Peyer's patch (tissue), 4 donors: ENCODE measurements around the gene OR2C3. TPM values are rescaled to one million over a fixed set of nuclear protein-coding genes. Genes with fewer than 3 reads are reported as not detected.
A peak's percentile ranks its signal among the peaks of the same experiment; 100 is the strongest.

ENCODE experiments used
- DNase-seq, 3 donors: peaks; one replicate each; pipeline ENCODE4 v3.0.0-alpha.2; 2017 to 2019
- H3K27ac ChIP-seq, 4 donors: fragments of 200-600 bp; sonication (generic); one replicate each; pipeline ENCODE4 v1.5.1; 2016 to 2019
- H3K27me3 ChIP-seq, 2 donors: fragments of 200-600 bp; sonication (generic); one replicate each; pipeline ENCODE4 v1.5.1; 2019
- H3K36me3 ChIP-seq, 3 donors: fragments of 200-600 bp; sonication (generic); one replicate each; pipeline ENCODE4 v1.5.1; 2016 to 2019
- H3K4me1 ChIP-seq, 4 donors: fragments of 200-600 bp; sonication (generic); one replicate each; pipeline ENCODE4 v1.5.1; 2016 to 2019
- H3K4me3 ChIP-seq, 4 donors: fragments of 200-600 bp; sonication (generic); 1 replicate in 3 of 4; 2 replicates in 1 of 4; pipeline ENCODE4 v1.5.1; 2016 to 2019; ENCODE audit warnings: mild to moderate bottlenecking in 1 of 4
- H3K9me3 ChIP-seq, 4 donors: fragments of 200-600 bp; sonication (generic); one replicate each; pipeline ENCODE4 v1.5.1; 2016 to 2019; ENCODE audit warnings: mild to moderate bottlenecking in 1 of 4
- POLR2A ChIP-seq, 2 donors: fragments of 450-650 bp; IDR thresholded peaks; one replicate each; pipeline ENCODE4 v1.5.1; 2017; ENCODE audit warnings: antibody characterized with exemption in 2 of 2, mild to moderate bottlenecking in 2 of 2, moderate library complexity in 2 of 2
- total RNA-seq, 4 donors: library from RNA; depleted of rRNA; stranded (reverse); fragments of >200 nt; gene quantifications; one replicate each; pipeline ENCODE4 v1.1.0, GENCODE V29; 2016
- TF ChIP-seq, protein P1 (sequence below), 6 experiments: fragments of 450-650 bp in 4 of 6; fragments of 200-600 bp in 2 of 6; sonication (generic) in 1 of 6; IDR thresholded peaks; one replicate each; pipeline ENCODE4 v1.5.1; 2017 to 2019; ENCODE audit warnings: antibody characterized with exemption in 6 of 6, mild to moderate bottlenecking in 3 of 6, moderate library complexity in 1 of 6

Gene OR2C3
- total RNA-seq: not detected

DNA sequence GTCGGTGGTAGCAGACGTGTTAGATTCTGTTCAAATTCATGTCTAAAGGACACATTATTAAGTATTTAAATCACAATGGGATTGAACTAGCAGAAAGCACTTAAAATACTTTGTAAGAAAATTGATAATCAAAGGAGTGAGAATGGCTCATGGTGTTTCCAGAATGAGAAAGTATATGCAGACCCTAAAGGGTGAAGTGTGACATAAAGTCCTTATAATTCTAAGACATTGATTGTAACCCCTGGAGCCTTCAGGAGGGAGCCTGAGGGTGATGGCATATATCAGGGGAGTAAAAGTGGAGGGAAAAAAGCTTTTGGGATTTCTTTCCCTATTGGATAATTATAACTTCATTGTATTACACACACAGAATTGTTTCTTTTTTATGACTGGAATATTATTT lies at the start of gene OR2C3:
Gene OR2C3, minus strand, starts transcription at position 101 of the 400 bp plus-strand sequence. CDS start 3,929 bp downstream, outside the sequence.
- Histone ChIP-seq H3K4me3 (no peak within 1 kb of the TSS), H3K27me3 (no peaks in the 10 kb centered on the region), H3K4me1 (no peaks in the 10 kb centered on the region), H3K27ac (no peak within 1 kb of the TSS), H3K36me3 (no peaks in the 10 kb centered on the region), H3K9me3 (no peaks in the 10 kb centered on the region)
- no peak for DNase-seq
- TF ChIP-seq, protein P1, sequence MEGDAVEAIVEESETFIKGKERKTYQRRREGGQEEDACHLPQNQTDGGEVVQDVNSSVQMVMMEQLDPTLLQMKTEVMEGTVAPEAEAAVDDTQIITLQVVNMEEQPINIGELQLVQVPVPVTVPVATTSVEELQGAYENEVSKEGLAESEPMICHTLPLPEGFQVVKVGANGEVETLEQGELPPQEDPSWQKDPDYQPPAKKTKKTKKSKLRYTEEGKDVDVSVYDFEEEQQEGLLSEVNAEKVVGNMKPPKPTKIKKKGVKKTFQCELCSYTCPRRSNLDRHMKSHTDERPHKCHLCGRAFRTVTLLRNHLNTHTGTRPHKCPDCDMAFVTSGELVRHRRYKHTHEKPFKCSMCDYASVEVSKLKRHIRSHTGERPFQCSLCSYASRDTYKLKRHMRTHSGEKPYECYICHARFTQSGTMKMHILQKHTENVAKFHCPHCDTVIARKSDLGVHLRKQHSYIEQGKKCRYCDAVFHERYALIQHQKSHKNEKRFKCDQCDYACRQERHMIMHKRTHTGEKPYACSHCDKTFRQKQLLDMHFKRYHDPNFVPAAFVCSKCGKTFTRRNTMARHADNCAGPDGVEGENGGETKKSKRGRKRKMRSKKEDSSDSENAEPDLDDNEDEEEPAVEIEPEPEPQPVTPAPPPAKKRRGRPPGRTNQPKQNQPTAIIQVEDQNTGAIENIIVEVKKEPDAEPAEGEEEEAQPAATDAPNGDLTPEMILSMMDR (IDR thresholded peaks at IDR 0.05): no peak
- TF ChIP-seq POLR2A (IDR thresholded peaks at IDR 0.05): no peak

DNA sequence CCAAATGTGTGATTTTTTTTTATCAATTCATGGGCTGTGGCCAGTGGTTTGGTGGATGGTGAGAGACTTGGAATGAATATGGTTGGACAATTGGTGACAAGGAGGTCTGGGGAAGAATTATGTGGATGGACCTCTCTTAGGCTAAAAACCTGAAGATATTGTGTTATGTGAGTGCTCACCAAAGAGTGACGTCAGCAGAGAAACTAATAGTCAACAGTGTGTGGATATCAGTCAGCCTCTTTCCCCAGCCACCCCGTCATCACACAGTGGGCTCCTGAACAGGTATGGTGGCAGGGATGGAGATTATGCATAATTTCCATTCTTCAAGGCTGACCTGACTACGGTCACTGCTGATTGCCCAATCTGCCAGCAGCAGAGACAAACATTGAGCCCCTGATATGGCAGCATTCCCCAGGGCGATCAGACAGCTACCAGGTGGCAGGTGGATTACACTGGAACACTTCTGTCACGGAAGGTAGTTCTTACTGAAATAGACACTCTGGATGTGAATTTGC lies 42.8 kb upstream of the OR2C3 start:
- no peak for DNase-seq
- no peak overlapping the region for H3K4me3 ChIP-seq
- TF ChIP-seq, protein P1 (IDR thresholded peaks at IDR 0.05): no peak
- no peak for TF ChIP-seq POLR2A (IDR thresholded peaks at IDR 0.05)
- no peaks in the 10 kb centered on the region for H3K4me1 ChIP-seq
- no peaks in the 10 kb centered on the region for H3K36me3 ChIP-seq
- H3K27me3 ChIP-seq: no peaks in the 10 kb centered on the region
- H3K27ac ChIP-seq: no peak overlapping the region
- no peaks in the 10 kb centered on the region for H3K9me3 ChIP-seq

- Histone ChIP-seq H3K27me3 (no peaks in the 10 kb centered on the region), H3K4me3 (no peak overlapping the region), H3K27ac (no peak overlapping the region), H3K9me3 (no peaks in the 10 kb centered on the region), H3K4me1 (no peaks in the 10 kb centered on the region), H3K36me3 (no peaks in the 10 kb centered on the region)
- no peak for TF ChIP-seq POLR2A (IDR thresholded peaks at IDR 0.05)
- TF ChIP-seq, protein P1 (IDR thresholded peaks at IDR 0.05): peak in 3 of 6 experiments; percentile 15 to 23 (median 22)
- DNase-seq: no peak
These were observed 40.3 kb upstream of the OR2C3 start for GRCh38 chr1:247576514-247576913.

- Histone ChIP-seq H3K4me3 (no peak overlapping the region), H3K27ac (no peak overlapping the region), H3K27me3 (no peaks in the 10 kb centered on the region), H3K9me3 (peaks cover 0 to 3% (median 0%) of the 10 kb centered on the region in 4 donors), H3K36me3 (no peaks in the 10 kb centered on the region), H3K4me1 (no peaks in the 10 kb centered on the region)
- no peak for TF ChIP-seq POLR2A (IDR thresholded peaks at IDR 0.05)
- TF ChIP-seq, protein P1 (IDR thresholded peaks at IDR 0.05): no peak
- DNase-seq: no peak
These were observed 38.4 kb upstream of the OR2C3 start for GRCh38 chr1:247574664-247575063.

DNA sequence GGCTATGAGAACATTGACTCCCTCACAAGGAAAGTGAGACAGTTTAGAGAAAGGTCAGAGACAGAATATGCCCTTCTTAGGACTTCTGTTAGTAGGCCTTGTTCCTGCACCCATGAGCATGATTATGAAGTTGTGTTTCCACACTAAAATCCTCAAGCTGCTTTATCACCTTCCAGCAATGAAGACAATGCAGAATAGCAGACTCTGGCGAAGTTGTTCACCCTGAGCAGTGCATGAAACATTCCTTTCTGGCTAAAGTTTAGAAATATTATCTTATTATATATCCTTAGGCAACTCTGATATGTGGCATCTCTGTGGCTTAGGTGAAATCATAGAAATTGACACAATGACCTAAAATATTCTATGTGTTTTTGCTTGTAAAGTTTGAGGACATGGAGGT lies 38.0 kb upstream of the OR2C3 start:
- no peak overlapping the region for H3K27ac ChIP-seq

More for the DNA sequence above, 38.0 kb upstream of the OR2C3 start:
- Histone ChIP-seq H3K4me3 (no peak overlapping the region), H3K4me1 (no peaks in the 10 kb centered on the region), H3K27me3 (no peaks in the 10 kb centered on the region), H3K9me3 (peaks cover 0 to 3% (median 0%) of the 10 kb centered on the region in 4 donors), H3K36me3 (no peaks in the 10 kb centered on the region)
- TF ChIP-seq, protein P1 (IDR thresholded peaks at IDR 0.05): no peak
- TF ChIP-seq POLR2A (IDR thresholded peaks at IDR 0.05): no peak
- no peak for DNase-seq
